Muscle layer of colon (tissue), 2 donors: Measurements from ENCODE around the gene SPEN.

Source experiments
- H3K27ac ChIP-seq: one replicate; pipeline ENCODE4 v1.7.0; 2013; ENCODE audit warnings: low read depth, mild to moderate bottlenecking, low read length, moderate library complexity
- H3K27me3 ChIP-seq, 2 donors: one replicate each; pipeline ENCODE4 v1.7.0; 2013; ENCODE audit warnings: low read length in 2 of 2, mild to moderate bottlenecking in 2 of 2; ENCODE audit not compliant: insufficient read depth in 2 of 2, control insufficient read depth in 1 of 2
- H3K36me3 ChIP-seq: one replicate; pipeline ENCODE4 v1.7.0; 2013; ENCODE audit warnings: mild to moderate bottlenecking, low read length; ENCODE audit not compliant: insufficient read depth
- H3K4me1 ChIP-seq: one replicate; pipeline ENCODE4 v1.7.0; 2013; ENCODE audit warnings: mild to moderate bottlenecking, low read length; ENCODE audit not compliant: insufficient read depth
- H3K4me3 ChIP-seq, 2 donors: one replicate each; pipeline ENCODE4 v1.7.0; 2013; ENCODE audit warnings: low read length in 2 of 2, low read depth in 1 of 2, mild to moderate bottlenecking in 1 of 2, moderate library complexity in 1 of 2
- H3K9ac ChIP-seq: one replicate; pipeline ENCODE4 v1.7.0; 2013; ENCODE audit warnings: low read length
- H3K9me3 ChIP-seq: one replicate; pipeline ENCODE4 v1.7.0; 2013; ENCODE audit warnings: mild to moderate bottlenecking, low read length
- donor health status: abdominal sarcoma.
- donor health status: Adenocarcinoma of cecum.

Gene SPEN

GRCh38 chr1:15849775-15850324 is 2.3 kb downstream of the SPEN start:
- Histone ChIP-seq H3K4me3 (peak overlapping the region; percentile 45 to 96), H3K27me3 (no peaks in the 10 kb centered on the region), H3K9ac (peak overlapping the region; percentile 93), H3K36me3 (no peaks in the 10 kb centered on the region), H3K27ac (peak overlapping the region; percentile 77), H3K4me1 (peaks cover 29% of the 10 kb centered on the region), H3K9me3 (no peaks in the 10 kb centered on the region)

DNA sequence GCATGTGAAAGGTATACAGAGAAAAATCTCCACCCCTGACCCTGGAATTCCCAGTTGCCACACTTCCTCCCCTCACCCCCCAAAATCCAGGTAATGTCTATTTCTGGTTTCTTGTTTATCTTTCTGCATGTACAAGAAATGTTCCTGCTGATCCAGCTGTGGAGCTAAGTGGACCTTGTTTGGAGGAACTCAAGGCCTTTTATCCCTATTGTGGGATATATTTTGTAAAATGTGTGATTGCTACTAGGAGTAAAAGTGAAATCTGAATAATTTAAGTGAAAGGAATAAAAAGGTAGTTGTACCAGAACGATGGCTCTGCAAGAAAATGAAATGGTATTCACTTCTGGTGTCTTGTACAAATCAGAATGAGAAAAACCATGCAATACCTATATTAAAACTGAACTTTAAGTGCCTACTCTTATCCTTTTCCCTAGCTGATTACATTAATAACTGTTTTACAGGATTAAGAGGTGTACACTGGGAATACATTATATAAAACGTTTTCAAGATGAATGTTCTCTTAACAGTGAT is 3.0 kb downstream of the SPEN start:
- Histone ChIP-seq H3K27me3 (no peaks in the 10 kb centered on the region), H3K36me3 (no peaks in the 10 kb centered on the region)

DNA sequence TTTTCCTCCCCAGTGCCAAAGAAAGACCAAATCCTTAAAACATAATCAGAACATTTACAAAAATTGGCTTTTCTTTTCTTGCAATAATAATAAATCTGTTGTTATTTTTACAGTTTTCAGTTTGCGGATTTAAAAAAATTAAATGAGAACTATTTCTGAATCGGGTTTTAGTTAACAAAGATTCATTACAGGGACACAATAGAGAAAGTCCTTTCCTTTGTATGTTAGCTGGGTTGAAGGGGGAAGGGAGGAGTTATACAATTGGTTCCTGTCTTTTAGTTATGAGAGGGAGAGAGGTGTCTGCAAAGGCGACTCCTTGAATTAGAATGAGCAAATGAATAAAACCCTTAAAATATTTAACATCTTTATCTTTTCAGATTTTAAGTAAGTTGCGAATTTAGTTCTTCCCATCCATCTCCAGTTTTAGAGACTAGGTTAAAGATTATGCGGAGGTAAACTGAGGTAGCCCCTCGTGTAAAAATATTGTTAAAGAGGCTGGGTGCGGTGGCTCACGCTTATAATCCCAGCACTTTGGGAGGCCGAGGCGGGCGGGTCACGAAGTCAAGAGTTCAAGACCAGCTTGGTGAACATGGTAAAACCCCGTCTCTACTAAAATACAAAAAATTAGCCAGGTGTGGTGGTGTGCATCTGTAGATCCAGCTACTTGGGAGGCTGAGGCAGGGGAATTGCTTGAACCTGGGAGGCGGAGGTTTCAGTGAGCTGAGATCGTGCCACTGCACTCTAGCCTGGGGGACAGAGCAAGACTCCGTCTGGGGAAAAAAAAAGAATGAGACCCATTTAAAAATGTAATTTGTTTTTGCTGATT is 3.9 kb downstream of the SPEN start:
- Histone ChIP-seq H3K9me3 (no peaks in the 10 kb centered on the region), H3K9ac (no peak overlapping the region), H3K36me3 (no peaks in the 10 kb centered on the region), H3K27ac (no peak overlapping the region), H3K4me3 (no peak overlapping the region), H3K4me1 (peaks cover 27% of the 10 kb centered on the region), H3K27me3 (no peaks in the 10 kb centered on the region)

More for the DNA sequence above, 3.0 kb downstream of the SPEN start:
- no peaks in the 10 kb centered on the region for H3K9me3 ChIP-seq
- H3K27ac ChIP-seq, result peak overlapping the region; percentile 77
- H3K4me3 ChIP-seq, result peak overlapping the region in 1 of 2 donors; percentile 96
- H3K4me1 ChIP-seq, result peaks cover 29% of the 10 kb centered on the region
- H3K9ac ChIP-seq, result peak overlapping the region; percentile 93

- Histone ChIP-seq H3K9ac (no peak overlapping the region), H3K9me3 (no peaks in the 10 kb centered on the region), H3K36me3 (no peaks in the 10 kb centered on the region), H3K27ac (no peak overlapping the region), H3K4me3 (no peak overlapping the region), H3K4me1 (peaks cover 22% of the 10 kb centered on the region), H3K27me3 (no peaks in the 10 kb centered on the region)
Observed at GRCh38 chr1:15852036-15852827, 4.7 kb downstream of the SPEN start.

DNA sequence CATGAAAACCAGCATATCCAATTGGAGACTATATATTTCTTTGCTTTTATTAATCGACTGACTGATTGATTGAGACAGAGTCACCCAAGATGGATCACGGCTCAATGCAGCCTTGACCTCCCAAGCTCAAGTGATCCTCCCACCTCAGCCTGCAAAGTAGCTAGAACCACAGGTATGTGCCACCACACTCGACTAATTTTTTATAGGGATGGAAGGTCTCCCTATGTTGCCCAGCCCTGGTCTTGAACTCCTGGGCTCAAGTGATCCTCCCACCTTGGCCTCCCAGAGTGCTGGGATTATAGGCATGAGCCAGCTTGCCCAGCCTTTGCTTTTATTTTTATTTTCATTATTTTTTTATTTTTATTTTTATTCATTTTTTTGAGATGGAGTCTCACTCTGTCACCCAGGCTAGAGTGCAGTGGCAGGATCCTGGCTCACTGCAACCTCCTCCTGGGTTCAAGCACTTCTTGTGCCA is 5.4 kb downstream of the SPEN start:
- Histone ChIP-seq H3K9me3 (no peaks in the 10 kb centered on the region), H3K4me1 (peaks cover 22% of the 10 kb centered on the region), H3K27me3 (no peaks in the 10 kb centered on the region), H3K4me3 (no peak overlapping the region), H3K27ac (no peak overlapping the region), H3K36me3 (no peaks in the 10 kb centered on the region), H3K9ac (no peak overlapping the region)

- Histone ChIP-seq H3K27ac (no peak overlapping the region), H3K36me3 (no peaks in the 10 kb centered on the region), H3K9ac (no peak overlapping the region), H3K4me3 (no peak overlapping the region), H3K4me1 (peaks cover 6% of the 10 kb centered on the region), H3K9me3 (no peaks in the 10 kb centered on the region), H3K27me3 (no peaks in the 10 kb centered on the region)
Observed at GRCh38 chr1:15856888-15857287, 9.4 kb downstream of the SPEN start.

- no peak overlapping the region for H3K4me3 ChIP-seq
- H3K9ac ChIP-seq, result no peak overlapping the region
- H3K4me1 ChIP-seq, result peaks cover 3% of the 10 kb centered on the region
- no peak overlapping the region for H3K27ac ChIP-seq
- no peaks in the 10 kb centered on the region for H3K27me3 ChIP-seq
- no peaks in the 10 kb centered on the region for H3K36me3 ChIP-seq
- no peaks in the 10 kb centered on the region for H3K9me3 ChIP-seq
Observed at GRCh38 chr1:15858069-15858670, 10.7 kb downstream of the SPEN start.

DNA sequence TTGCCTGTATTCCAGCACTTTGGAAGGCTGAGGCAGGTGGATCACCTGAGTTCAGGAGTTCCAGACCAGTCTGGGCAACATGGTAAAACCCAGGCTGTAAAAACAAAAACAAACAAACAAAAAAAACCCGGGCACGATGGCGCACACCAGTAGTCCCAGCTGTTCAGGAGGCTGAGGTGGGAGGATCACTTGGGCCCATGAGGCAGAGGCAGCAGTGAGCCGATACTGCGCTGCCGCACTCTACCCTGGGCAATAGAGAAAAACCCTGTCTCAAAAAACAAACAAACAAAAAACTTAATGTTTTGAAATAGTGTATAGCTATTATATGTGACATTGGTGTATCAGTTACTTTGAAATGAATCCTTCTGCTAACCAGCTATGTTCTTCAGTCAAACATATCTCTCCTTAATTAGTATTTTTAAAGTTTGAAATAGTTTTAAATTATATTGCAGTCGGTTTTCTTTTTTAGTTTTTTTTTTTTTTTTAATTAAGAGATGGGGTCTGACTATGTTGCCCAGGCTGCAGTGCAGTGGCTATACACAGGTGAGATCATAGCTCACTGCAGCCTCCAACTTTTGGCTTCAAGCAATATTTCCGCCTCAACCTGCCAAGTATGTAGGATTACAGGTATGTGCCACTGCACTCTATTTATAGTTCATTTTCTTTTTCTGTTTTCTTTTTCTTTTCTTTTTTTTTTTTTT is 11.3 kb downstream of the SPEN start:
- no peaks in the 10 kb centered on the region for H3K27me3 ChIP-seq
- no peak overlapping the region for H3K4me3 ChIP-seq
- no peaks in the 10 kb centered on the region for H3K36me3 ChIP-seq
- H3K9ac ChIP-seq, result no peak overlapping the region
- H3K27ac ChIP-seq, result no peak overlapping the region
- H3K9me3 ChIP-seq, result no peaks in the 10 kb centered on the region
- H3K4me1 ChIP-seq, result peaks cover 8% of the 10 kb centered on the region

DNA sequence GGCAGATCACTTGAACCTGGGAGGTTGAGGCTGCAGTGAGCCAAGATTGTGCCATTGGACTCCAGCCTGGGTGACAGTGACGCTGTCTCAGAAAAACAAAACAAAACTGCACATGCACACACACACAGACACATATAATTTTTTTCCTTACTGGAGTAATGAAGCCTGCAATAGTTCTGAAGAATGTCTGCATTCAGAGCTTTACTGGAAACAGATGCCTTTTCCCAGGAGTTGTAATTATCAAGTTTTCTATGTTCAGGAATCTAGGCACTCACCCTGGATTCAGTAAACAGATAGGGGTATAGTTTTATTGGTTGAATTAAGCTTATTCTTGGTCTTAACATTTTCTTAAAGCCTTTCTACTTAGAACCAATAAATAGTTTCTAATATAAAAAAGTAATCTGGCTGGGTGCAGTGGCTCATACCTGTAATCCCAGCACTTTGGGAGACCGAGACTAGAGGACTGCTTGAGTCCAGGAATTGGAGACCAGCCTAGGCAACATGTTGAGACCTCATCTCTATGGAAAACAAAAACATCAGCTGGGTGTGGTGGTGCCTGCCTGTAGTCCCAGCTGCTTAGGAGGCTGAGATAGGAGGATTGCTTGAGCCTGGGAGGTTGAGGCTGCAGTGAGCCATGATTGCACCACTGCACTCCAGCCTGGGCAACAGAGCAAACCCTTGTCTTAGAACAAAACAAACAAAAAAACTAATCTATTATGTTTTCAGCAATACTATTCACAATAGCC is 15.8 kb downstream of the SPEN start:
- Histone ChIP-seq H3K27ac (no peak overlapping the region), H3K36me3 (no peaks in the 10 kb centered on the region), H3K9ac (no peak overlapping the region), H3K27me3 (no peaks in the 10 kb centered on the region), H3K9me3 (no peaks in the 10 kb centered on the region), H3K4me3 (no peak overlapping the region), H3K4me1 (peaks cover 8% of the 10 kb centered on the region)

GRCh38 chr1:15866721-15867201 is 19.3 kb downstream of the SPEN start:
- Histone ChIP-seq H3K9me3 (no peaks in the 10 kb centered on the region), H3K36me3 (no peaks in the 10 kb centered on the region), H3K9ac (no peak overlapping the region), H3K27me3 (no peaks in the 10 kb centered on the region), H3K4me3 (no peak overlapping the region), H3K4me1 (peaks cover 8% of the 10 kb centered on the region), H3K27ac (no peak overlapping the region)
